H1 (cell line): ENCODE data around the gene MECR.

Experiments
- EP300 ChIP-seq, 2 experiments: IDR thresholded peaks; 1 replicate in 1 of 2; 2 replicates in 1 of 2; pipeline ENCODE4 v1.6.1; 2011 to 2012; ENCODE audit warnings: low read depth in 2 of 2, low read length in 2 of 2, mild to moderate bottlenecking in 2 of 2, borderline replicate concordance in 1 of 2, inconsistent platforms in 1 of 2, moderate library complexity in 1 of 2
- POLR2A ChIP-seq, 2 experiments: IDR thresholded peaks; 1 replicate in 1 of 2; 2 replicates in 1 of 2; pipeline ENCODE4 v1.6.1; 2011; ENCODE audit warnings: low read depth in 2 of 2, low read length in 2 of 2, mild to moderate bottlenecking in 2 of 2; ENCODE audit errors: control extremely low read depth in 1 of 2
- ZNF274 ChIP-seq: IDR thresholded peaks from 2 replicates; pipeline ENCODE4 v1.7.0; 2012; ENCODE audit warnings: low read length, borderline replicate concordance; ENCODE audit errors: extremely low read depth
- TF ChIP-seq, protein P1 (sequence below): IDR thresholded peaks from 2 replicates; pipeline ENCODE4 v1.6.1; 2011; ENCODE audit warnings: low read depth, mild to moderate bottlenecking, low read length; ENCODE audit not compliant: insufficient read depth
- TF ChIP-seq, protein P2 (sequence below), 3 experiments: IDR thresholded peaks; 1 replicate in 2 of 3; 2 replicates in 1 of 3; pipeline versions ENCODE4 v1.5.1 to v1.6.1; 2011; ENCODE audit warnings: low read length in 3 of 3, mild to moderate bottlenecking in 3 of 3, inconsistent platforms in 2 of 3, low read depth in 1 of 3, moderate library complexity in 1 of 3; ENCODE audit not compliant: insufficient read depth in 1 of 3; ENCODE audit errors: control extremely low read depth in 1 of 3

DNA sequence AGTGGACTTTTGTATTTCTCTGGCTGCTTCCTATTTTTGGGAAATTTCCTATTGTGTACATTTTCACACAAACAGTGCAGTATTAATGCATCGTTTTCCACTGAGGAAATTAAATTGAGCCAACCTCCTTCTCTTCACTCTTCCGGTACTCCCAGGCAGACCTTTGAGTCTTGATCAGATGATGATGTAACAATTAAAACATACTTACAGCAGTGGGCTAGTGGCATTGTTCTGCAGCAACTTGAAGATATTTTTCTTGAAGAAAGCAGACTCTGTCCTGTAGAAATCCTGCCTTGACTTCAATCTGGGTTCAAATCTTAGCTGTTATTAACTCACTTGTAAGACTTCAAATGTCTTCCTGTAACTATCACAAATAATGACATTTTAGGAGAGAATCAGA is 88.0 kb downstream of the MECR start:
- TF ChIP-seq, protein P1, sequence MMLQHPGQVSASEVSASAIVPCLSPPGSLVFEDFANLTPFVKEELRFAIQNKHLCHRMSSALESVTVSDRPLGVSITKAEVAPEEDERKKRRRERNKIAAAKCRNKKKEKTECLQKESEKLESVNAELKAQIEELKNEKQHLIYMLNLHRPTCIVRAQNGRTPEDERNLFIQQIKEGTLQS = no peak
- TF ChIP-seq ZNF274 = no peak
- TF ChIP-seq, protein P2, sequence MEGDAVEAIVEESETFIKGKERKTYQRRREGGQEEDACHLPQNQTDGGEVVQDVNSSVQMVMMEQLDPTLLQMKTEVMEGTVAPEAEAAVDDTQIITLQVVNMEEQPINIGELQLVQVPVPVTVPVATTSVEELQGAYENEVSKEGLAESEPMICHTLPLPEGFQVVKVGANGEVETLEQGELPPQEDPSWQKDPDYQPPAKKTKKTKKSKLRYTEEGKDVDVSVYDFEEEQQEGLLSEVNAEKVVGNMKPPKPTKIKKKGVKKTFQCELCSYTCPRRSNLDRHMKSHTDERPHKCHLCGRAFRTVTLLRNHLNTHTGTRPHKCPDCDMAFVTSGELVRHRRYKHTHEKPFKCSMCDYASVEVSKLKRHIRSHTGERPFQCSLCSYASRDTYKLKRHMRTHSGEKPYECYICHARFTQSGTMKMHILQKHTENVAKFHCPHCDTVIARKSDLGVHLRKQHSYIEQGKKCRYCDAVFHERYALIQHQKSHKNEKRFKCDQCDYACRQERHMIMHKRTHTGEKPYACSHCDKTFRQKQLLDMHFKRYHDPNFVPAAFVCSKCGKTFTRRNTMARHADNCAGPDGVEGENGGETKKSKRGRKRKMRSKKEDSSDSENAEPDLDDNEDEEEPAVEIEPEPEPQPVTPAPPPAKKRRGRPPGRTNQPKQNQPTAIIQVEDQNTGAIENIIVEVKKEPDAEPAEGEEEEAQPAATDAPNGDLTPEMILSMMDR (IDR thresholded peaks at IDR 0.05; ENCODE audit: control extremely low read depth in 1 of 3, insufficient read depth in 1 of 3, low read depth in 1 of 3, low read length in 3 of 3) = no peak
- TF ChIP-seq EP300 (IDR thresholded peaks at IDR 0.05; ENCODE audit: borderline replicate concordance in 1 of 2, low read depth in 2 of 2, low read length in 2 of 2) = no peak
- no peak for TF ChIP-seq POLR2A (IDR thresholded peaks at IDR 0.05; ENCODE audit: control extremely low read depth in 1 of 2, low read depth in 2 of 2, low read length in 2 of 2)
